ENCODE results near the gene UBALD2. TPM values are rescaled to one million over a fixed set of nuclear protein-coding genes. Genes with fewer than 3 reads are reported as not detected.

The UBALD2 gene
- total RNA-seq, 1 donor from 2014 or later = 18.4 TPM

DNA sequence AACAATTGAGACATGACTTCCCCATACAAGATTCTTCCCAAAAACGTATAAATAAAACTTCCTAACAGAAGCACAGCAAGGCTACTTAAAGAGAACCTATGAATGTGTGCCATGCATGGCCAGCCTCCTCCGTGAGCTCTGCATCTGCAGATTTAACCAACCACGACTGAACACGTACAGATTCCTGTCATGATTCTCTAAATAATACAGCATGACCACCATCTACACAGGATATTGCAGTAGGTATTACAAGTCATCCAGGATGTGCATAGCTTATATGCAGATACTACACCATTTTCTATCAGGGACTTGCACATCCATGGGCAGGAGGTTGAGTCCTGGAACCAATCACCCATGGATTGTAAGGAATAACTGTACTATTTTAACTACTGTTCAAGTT lies 44.3 kb downstream of the UBALD2 start:
- no peak for DNase-seq (ENCODE audit: extremely low spot score in 2 of 2)
- H3K36me3 ChIP-seq = peaks cover 0 to 28% of the 10 kb centered on the region in 2 donors
- H3K4me3 ChIP-seq = no peak overlapping the region
- H3K27me3 ChIP-seq = no peaks in the 10 kb centered on the region
- H3K9me3 ChIP-seq = no peaks in the 10 kb centered on the region
- no peak overlapping the region for H3K27ac ChIP-seq
- TF ChIP-seq POLR2A (IDR thresholded peaks at IDR 0.05) = no peak
- TF ChIP-seq POLR2AphosphoS5 (IDR thresholded peaks at IDR 0.05; ENCODE audit: insufficient read depth in 1 of 2, low read depth in 1 of 2) = no peak
- TF ChIP-seq, protein P1, sequence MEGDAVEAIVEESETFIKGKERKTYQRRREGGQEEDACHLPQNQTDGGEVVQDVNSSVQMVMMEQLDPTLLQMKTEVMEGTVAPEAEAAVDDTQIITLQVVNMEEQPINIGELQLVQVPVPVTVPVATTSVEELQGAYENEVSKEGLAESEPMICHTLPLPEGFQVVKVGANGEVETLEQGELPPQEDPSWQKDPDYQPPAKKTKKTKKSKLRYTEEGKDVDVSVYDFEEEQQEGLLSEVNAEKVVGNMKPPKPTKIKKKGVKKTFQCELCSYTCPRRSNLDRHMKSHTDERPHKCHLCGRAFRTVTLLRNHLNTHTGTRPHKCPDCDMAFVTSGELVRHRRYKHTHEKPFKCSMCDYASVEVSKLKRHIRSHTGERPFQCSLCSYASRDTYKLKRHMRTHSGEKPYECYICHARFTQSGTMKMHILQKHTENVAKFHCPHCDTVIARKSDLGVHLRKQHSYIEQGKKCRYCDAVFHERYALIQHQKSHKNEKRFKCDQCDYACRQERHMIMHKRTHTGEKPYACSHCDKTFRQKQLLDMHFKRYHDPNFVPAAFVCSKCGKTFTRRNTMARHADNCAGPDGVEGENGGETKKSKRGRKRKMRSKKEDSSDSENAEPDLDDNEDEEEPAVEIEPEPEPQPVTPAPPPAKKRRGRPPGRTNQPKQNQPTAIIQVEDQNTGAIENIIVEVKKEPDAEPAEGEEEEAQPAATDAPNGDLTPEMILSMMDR (IDR thresholded peaks at IDR 0.05) = no peak
- intact Hi-C loops (cut with DNase I) = loop anchor here (10.0 kb wide), 1 partner anchor 185 kb away; no protein-coding TSS in a partner anchor
- no peaks in the 10 kb centered on the region for H3K4me1 ChIP-seq

DNA sequence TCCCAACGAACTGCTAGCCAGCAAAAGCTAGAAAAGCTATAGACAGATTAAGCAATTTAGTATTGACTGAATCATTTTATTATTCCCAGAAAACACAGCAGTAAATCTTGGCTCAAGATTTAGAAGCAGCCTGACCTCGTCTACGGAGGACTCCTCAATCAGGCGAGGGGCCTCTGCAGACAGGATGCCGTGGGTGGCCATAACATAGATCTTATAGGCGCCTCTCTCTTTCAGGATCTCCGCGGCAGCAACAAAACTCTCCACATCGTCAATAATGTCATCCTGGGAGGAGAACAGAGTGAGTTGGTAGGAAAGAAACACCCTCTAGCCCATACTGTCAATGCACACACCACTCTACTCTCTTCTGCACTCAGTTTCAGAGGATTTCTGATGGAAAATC lies 47.6 kb downstream of the UBALD2 start:
- intact Hi-C loops (cut with DNase I) = no loop called here
- Histone ChIP-seq H3K27ac (no peak overlapping the region), H3K9me3 (no peaks in the 10 kb centered on the region), H3K27me3 (no peaks in the 10 kb centered on the region), H3K4me1 (no peaks in the 10 kb centered on the region), H3K36me3 (peaks cover 0 to 38% of the 10 kb centered on the region in 2 donors), H3K4me3 (no peak overlapping the region)
- no peak for TF ChIP-seq POLR2AphosphoS5 (IDR thresholded peaks at IDR 0.05; ENCODE audit: insufficient read depth in 1 of 2, low read depth in 1 of 2)
- TF ChIP-seq, protein P1 (IDR thresholded peaks at IDR 0.05) = no peak
- no peak for TF ChIP-seq POLR2A (IDR thresholded peaks at IDR 0.05)
- DNase-seq (ENCODE audit: extremely low spot score in 2 of 2) = no peak

DNA sequence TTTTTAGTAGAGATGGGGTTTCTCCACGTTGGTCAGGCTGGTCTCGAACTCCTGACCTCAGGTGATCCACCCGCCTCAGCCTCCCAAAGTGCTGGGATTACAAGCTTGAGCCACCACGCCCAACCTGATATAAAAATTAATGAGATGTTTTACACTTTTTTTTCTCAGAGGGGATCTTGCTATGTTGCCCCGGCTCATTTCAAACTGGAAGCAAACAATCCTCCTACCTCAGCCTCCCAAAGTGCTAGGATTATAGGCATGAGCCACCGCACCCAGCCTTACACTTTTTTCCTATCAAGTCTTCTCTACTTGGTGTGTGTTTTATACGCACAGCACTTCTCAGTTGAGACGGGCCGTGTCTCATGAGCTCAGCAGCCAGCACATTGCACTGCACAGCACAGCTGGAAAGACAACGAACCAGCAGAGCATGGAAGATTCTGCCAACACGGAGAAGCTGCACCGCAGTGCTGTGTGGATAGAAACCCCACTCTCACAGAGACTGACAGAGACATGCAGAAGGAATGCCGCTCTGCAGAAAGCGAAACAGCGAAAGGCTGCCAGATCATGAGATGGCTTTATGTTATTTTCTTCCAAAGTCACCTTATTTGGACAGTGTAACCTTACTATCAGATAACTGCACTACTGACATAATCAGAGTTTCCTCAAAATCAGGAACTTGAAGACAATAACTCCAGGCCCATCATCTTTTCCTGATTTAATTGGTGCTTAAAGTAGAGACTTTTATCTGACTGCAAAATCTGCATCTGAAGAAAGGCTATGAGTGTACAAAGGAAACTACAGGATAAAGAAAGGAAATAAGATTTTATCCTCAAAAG lies 49.5 kb downstream of the UBALD2 start:
- TF ChIP-seq POLR2A (IDR thresholded peaks at IDR 0.05) (no peak), POLR2AphosphoS5 (IDR thresholded peaks at IDR 0.05; ENCODE audit: insufficient read depth in 1 of 2, low read depth in 1 of 2) (peak in 1 of 2 donors; percentile 77)
- TF ChIP-seq, protein P1 (IDR thresholded peaks at IDR 0.05) = no peak
- H3K27me3 ChIP-seq = no peaks in the 10 kb centered on the region
- intact Hi-C loops (cut with DNase I) = no loop called here
- DNase-seq (ENCODE audit: extremely low spot score in 2 of 2) = no peak
- H3K27ac ChIP-seq = peak overlapping the region; percentile 22
- peaks cover 0 to 44% of the 10 kb centered on the region in 2 donors for H3K36me3 ChIP-seq
- peak overlapping the region in 1 of 2 donors; percentile 21 for H3K4me3 ChIP-seq
- H3K9me3 ChIP-seq = no peaks in the 10 kb centered on the region
- H3K4me1 ChIP-seq = no peaks in the 10 kb centered on the region

DNA sequence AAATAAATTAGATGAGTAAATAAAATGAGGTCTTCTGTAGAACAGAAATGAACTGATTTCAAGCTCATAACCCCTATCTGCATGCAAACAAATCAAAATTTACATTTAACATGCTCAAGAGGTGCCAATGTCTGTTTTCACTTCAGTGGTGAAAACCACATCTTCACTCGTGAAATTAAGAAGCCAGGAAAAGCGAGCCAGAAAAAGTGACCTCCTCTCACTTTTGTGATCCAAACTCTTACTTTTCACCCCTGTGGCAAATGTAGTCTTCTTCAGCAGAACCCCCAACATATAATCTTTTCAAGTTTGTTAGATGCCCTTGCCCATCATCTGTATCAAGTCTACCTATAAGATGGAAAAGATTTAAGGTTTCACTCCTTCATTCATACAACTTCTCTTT lies 52.4 kb downstream of the UBALD2 start:
- H3K36me3 ChIP-seq = peaks cover 0 to 43% of the 10 kb centered on the region in 2 donors

More for the DNA sequence above, 52.4 kb downstream of the UBALD2 start:
- Histone ChIP-seq H3K27ac (no peak overlapping the region), H3K9me3 (no peaks in the 10 kb centered on the region), H3K27me3 (no peaks in the 10 kb centered on the region), H3K4me3 (no peak overlapping the region), H3K4me1 (no peaks in the 10 kb centered on the region)
- TF ChIP-seq POLR2AphosphoS5 (IDR thresholded peaks at IDR 0.05; ENCODE audit: insufficient read depth in 1 of 2, low read depth in 1 of 2) = no peak
- TF ChIP-seq, protein P1 (IDR thresholded peaks at IDR 0.05) = no peak
- no peak for TF ChIP-seq POLR2A (IDR thresholded peaks at IDR 0.05)
- no peak for DNase-seq (ENCODE audit: extremely low spot score in 2 of 2)
- intact Hi-C loops (cut with DNase I) = no loop called here

All from vagina (tissue), 2 donors.